CD4-positive, alpha-beta T cell treated with Interferon gamma for 1 hour (primary cell): ENCODE measurements around the gene C1QC.
"Not testable (repeated sequence)": the region's sequence is repeated elsewhere in the genome, so short reads cannot be mapped to it uniquely, and the experiment has no call there.

Experiments used
- DNase-seq: peaks from one replicate; pipeline ENCODE4 v3.0.0-alpha.2; 2020

C1QC gene

GRCh38 chr1:22651941-22652856, 8.8 kb downstream of the C1QC start:
- no peak for DNase-seq

- no peak for DNase-seq
Observed at GRCh38 chr1:22652881-22653316, 9.5 kb downstream of the C1QC start, which contains the start of gene C1QB. Gene C1QB, plus strand, starts transcription at chr1:22653236. Its CDS starts 6,227 bp downstream, at chr1:22659463.

GRCh38 chr1:22654692-22655091, 11.3 kb downstream of the C1QC start:
- DNase-seq: no peak

- DNase-seq: no peak
Observed at GRCh38 chr1:22658385-22659163, 15.1 kb downstream of the C1QC start.

GRCh38 chr1:22660716-22661241, 17.3 kb downstream of the C1QC start:
- DNase-seq: no peak

- DNase-seq: no peak
Observed at GRCh38 chr1:22661880-22662279, 18.4 kb downstream of the C1QC start.

- no peak for DNase-seq
Observed at GRCh38 chr1:22662318-22662717, 18.9 kb downstream of the C1QC start.

GRCh38 chr1:22662986-22663408, 19.6 kb downstream of the C1QC start:
- no peak for DNase-seq

- no peak for DNase-seq
Observed at GRCh38 chr1:22665752-22666151, 22.3 kb downstream of the C1QC start.

- DNase-seq: no peak
Observed at GRCh38 chr1:22666412-22666811, 23.0 kb downstream of the C1QC start.

GRCh38 chr1:22668840-22669239, 25.4 kb downstream of the C1QC start:
- DNase-seq: not testable (repeated sequence)

- no peak for DNase-seq
Observed at GRCh38 chr1:22670352-22670975, 27.0 kb downstream of the C1QC start.

GRCh38 chr1:22671999-22672398, 28.6 kb downstream of the C1QC start:
- DNase-seq: no peak

- no peak for DNase-seq
Observed at GRCh38 chr1:22673486-22674409, 30.3 kb downstream of the C1QC start.

GRCh38 chr1:22674410-22674749, 30.9 kb downstream of the C1QC start:
- DNase-seq: no peak

GRCh38 chr1:22676151-22676550, 32.7 kb downstream of the C1QC start:
- DNase-seq: not testable (repeated sequence)

GRCh38 chr1:22676916-22677583, 33.6 kb downstream of the C1QC start:
- DNase-seq: no peak

- DNase-seq: no peak
Observed at GRCh38 chr1:22677931-22678896, 34.8 kb downstream of the C1QC start.

GRCh38 chr1:22680726-22681125, 37.3 kb downstream of the C1QC start:
- DNase-seq: no peak
